HCT116 (cell line): ENCODE results near the gene SYNE2. TPM values are rescaled to one million over a fixed set of nuclear protein-coding genes. Genes with fewer than 3 reads are reported as not detected.

ENCODE experiments used
- ATAC-seq: fragments of 200-7000 bp; cut with Tn5 transposase; 2 replicates; pipeline ENCODE4 v1.9.1; 2020; ENCODE audit warnings: mild to moderate bottlenecking, moderate library complexity
- BruUV-seq: library from RNA; stranded (reverse); fragments of 400-500 nt; replicated peaks from 2 replicates; lab custom pipeline; 2021; lab: Mats Ljungman, UMichigan
- CTCF ChIA-PET: fragments of 300-600 bp; sonication (Branson Sonifier 250); formaldehyde crosslinking; loops from one replicate; lab custom pipeline; 2021; ENCODE audit warnings: antibody characterized with exemption; lab: Charles Lee
- POLR2A ChIA-PET: fragments of 300-600, 350-600 bp; sonication (Branson Sonifier 250); formaldehyde crosslinking; loops from one replicate; lab custom pipeline; 2021; ENCODE audit warnings: antibody characterized with exemption; lab: Charles Lee
- RAD21 ChIA-PET, 2 experiments: fragments of 300-600 bp; sonication (Branson Sonifier 250); formaldehyde crosslinking; loops; one replicate each; lab custom pipeline; 2023; ENCODE audit warnings: low total read pairs in 2 of 2; ENCODE audit not compliant: uncharacterized antibody in 2 of 2, unreplicated experiment in 2 of 2, low non-redundant PET in 1 of 2; lab: Charles Lee
- DNase-seq: peaks from one replicate; pipeline ENCODE4 v3.0.0-alpha.2; 2010; ENCODE audit warnings: low read depth, low spot score
- H2AFZ ChIP-seq: fragments of 200-600 bp; shearing (Covaris generic), sonication (generic); 2 replicates; pipeline ENCODE4 v1.6.1; 2017; ENCODE audit warnings: low read depth, mixed run types, mixed read lengths, antibody characterized with exemption, low read length; ENCODE audit not compliant: poor library complexity, severe bottlenecking
- H3K27ac ChIP-seq: 2 replicates; pipeline ENCODE4 v1.5.1; 2012; ENCODE audit warnings: low read depth, low read length
- H3K27me3 ChIP-seq: fragments of 200-600 bp; sonication (generic); 2 replicates; pipeline ENCODE4 v1.6.1; 2016; ENCODE audit warnings: mixed run types, low read length, mixed read lengths; ENCODE audit not compliant: insufficient read depth
- H3K36me3 ChIP-seq, 2 experiments: fragments of 200-500 bp in 1 of 2; fragments of 200-600 bp in 1 of 2; sonication (Bioruptor generic) in 1 of 2; sonication (generic) in 1 of 2; 2 replicates each; pipeline versions ENCODE4 v1.5.1 to v1.6.1; 2014 to 2016; ENCODE audit warnings: low read length in 2 of 2, inconsistent platforms in 1 of 2, mixed read lengths in 1 of 2, mixed run types in 1 of 2; ENCODE audit not compliant: insufficient read depth in 2 of 2, control insufficient read depth in 1 of 2
- H3K4me1 ChIP-seq, 2 experiments: fragments of 200-600 bp in 1 of 2; sonication (generic) in 1 of 2; 2 replicates each; pipeline versions ENCODE4 v1.5.1 to v1.6.1; 2012 to 2017; ENCODE audit warnings: low read length in 2 of 2, inconsistent platforms in 1 of 2, mild to moderate bottlenecking in 1 of 2, mixed read lengths in 1 of 2, mixed run types in 1 of 2, moderate library complexity in 1 of 2; ENCODE audit not compliant: insufficient read depth in 2 of 2, control insufficient read depth in 1 of 2
- H3K4me2 ChIP-seq: fragments of 200-600 bp; sonication (generic); 2 replicates; pipeline ENCODE4 v1.6.1; 2017; ENCODE audit warnings: mixed run types, low read length, mixed read lengths
- H3K4me3 ChIP-seq, 2 experiments: fragments of 200-600 bp in 1 of 2; sonication (generic) in 1 of 2; replicated peaks in 1 of 2; 2 replicates each; pipeline ENCODE4 v1.5.1; 2011 to 2016; ENCODE audit warnings: low read length in 2 of 2, control low read depth in 1 of 2, low read depth in 1 of 2, mild to moderate bottlenecking in 1 of 2, mixed read lengths in 1 of 2, mixed run types in 1 of 2
- H3K79me2 ChIP-seq: fragments of 200-600 bp; sonication (generic); 2 replicates; pipeline ENCODE4 v1.6.1; 2017; ENCODE audit warnings: mild to moderate bottlenecking, mixed run types, low read length, moderate library complexity, mixed read lengths; ENCODE audit not compliant: insufficient read depth
- H3K9ac ChIP-seq: fragments of 200-600 bp; sonication (generic); 2 replicates; pipeline ENCODE4 v1.6.1; 2016; ENCODE audit warnings: low read length, mixed read lengths
- H3K9me2 ChIP-seq: fragments of 200-600 bp; sonication (generic), shearing (Covaris generic); 2 replicates; pipeline ENCODE4 v1.6.1; 2017; ENCODE audit warnings: mixed run types, mild to moderate bottlenecking, moderate library complexity; ENCODE audit not compliant: insufficient read depth
- H3K9me3 ChIP-seq, 2 experiments: fragments of 200-500 bp in 1 of 2; fragments of 200-600 bp in 1 of 2; sonication (Bioruptor generic) in 1 of 2; sonication (generic) in 1 of 2; 2 replicates each; pipeline ENCODE4 v1.6.1; 2014 to 2017; ENCODE audit warnings: low read length in 2 of 2, mixed read lengths in 2 of 2, inconsistent platforms in 1 of 2, low read depth in 1 of 2, mild to moderate bottlenecking in 1 of 2, mixed run types in 1 of 2, moderate library complexity in 1 of 2; ENCODE audit not compliant: control insufficient read depth in 1 of 2, insufficient read depth in 1 of 2
- H4K20me1 ChIP-seq: fragments of 200-600 bp; sonication (generic), shearing (Covaris generic); 2 replicates; pipeline ENCODE4 v1.6.1; 2017; ENCODE audit warnings: mixed run types, mild to moderate bottlenecking, moderate library complexity; ENCODE audit not compliant: insufficient read depth
- CBX3 ChIP-seq: IDR thresholded peaks from 2 replicates; pipeline ENCODE4 v1.6.1; 2012; ENCODE audit warnings: low read depth
- EZH2phosphoT487 ChIP-seq: fragments of 200-600 bp; IDR thresholded peaks from 2 replicates; pipeline ENCODE4 v1.6.1; 2018; ENCODE audit warnings: antibody characterized with exemption, borderline replicate concordance
- POLR2AphosphoS5 ChIP-seq: IDR thresholded peaks from 2 replicates; pipeline ENCODE4 v1.6.1; 2011; ENCODE audit warnings: mild to moderate bottlenecking, low read depth, low read length, moderate library complexity
- TCF7L2 ChIP-seq: IDR thresholded peaks from 2 replicates; pipeline ENCODE4 v1.7.0; 2011; ENCODE audit warnings: borderline replicate concordance, inconsistent platforms; ENCODE audit not compliant: insufficient read depth, insufficient read length; ENCODE audit errors: extremely low read depth
- YY1 ChIP-seq: IDR thresholded peaks from 2 replicates; pipeline ENCODE4 v1.6.1; 2011; ENCODE audit warnings: low read length, low read depth, moderate library complexity, mild to moderate bottlenecking; ENCODE audit not compliant: insufficient replicate concordance; ENCODE audit errors: extremely low read depth
- intact Hi-C: fragments of 100-400 bp; cut with micrococcal nuclease; formaldehyde crosslinking; loops from 2 replicates; pipeline ENCODE4 v1.10.0; 2022
- total RNA-seq: library from RNA; stranded (reverse); gene quantifications from one replicate; pipeline ENCODE4 v1.2.1, GENCODE V29; 2021; ENCODE audit not compliant: unreplicated experiment

Gene SYNE2
- total RNA-seq, 1 experiment from 2014 or later: 28.8 TPM

- CTCF ChIA-PET: no interaction called here
- Histone ChIP-seq H3K4me3 (no peak overlapping the region), H3K9me2 (no peaks in the 10 kb centered on the region), H2AFZ (no peak overlapping the region), H4K20me1 (no peaks in the 10 kb centered on the region), H3K4me2 (no peak overlapping the region), H3K9me3 (no peaks in the 10 kb centered on the region), H3K27ac (no peak overlapping the region), H3K36me3 (no peaks in the 10 kb centered on the region), H3K27me3 (no peaks in the 10 kb centered on the region), H3K9ac (no peak overlapping the region), H3K4me1 (no peaks in the 10 kb centered on the region), H3K79me2 (no peaks in the 10 kb centered on the region)
- no TSS peak for BruUV-seq
- DNase-seq (no peak), ATAC-seq (no peak)
- RAD21 ChIA-PET: no interaction called here
- intact Hi-C loops: no loop called here
- TF ChIP-seq YY1 (no peak), POLR2AphosphoS5 (no peak), TCF7L2 (no peak)
- POLR2A ChIA-PET: no interaction called here
Observed at GRCh38 chr14:64248689-64249088, 395.9 kb downstream of the SYNE2 start.

GRCh38 chr14:64249363-64249762 lies 396.6 kb downstream of the SYNE2 start:
- Histone ChIP-seq H3K9ac (no peak overlapping the region), H3K36me3 (no peaks in the 10 kb centered on the region), H3K4me3 (no peak overlapping the region), H2AFZ (no peak overlapping the region), H3K9me3 (no peaks in the 10 kb centered on the region), H3K27me3 (no peaks in the 10 kb centered on the region), H4K20me1 (no peaks in the 10 kb centered on the region), H3K79me2 (no peaks in the 10 kb centered on the region), H3K4me1 (no peaks in the 10 kb centered on the region), H3K27ac (no peak overlapping the region), H3K9me2 (no peaks in the 10 kb centered on the region), H3K4me2 (no peak overlapping the region)
- ChIA-PET RAD21 (no interaction called here), POLR2A (no interaction called here), CTCF (no interaction called here)
- DNase-seq (no peak), ATAC-seq (no peak)
- TF ChIP-seq EZH2phosphoT487 (no peak), CBX3 (no peak)
- no TSS peak for BruUV-seq
- intact Hi-C loops: no loop called here
